Activated CD4-positive, alpha-beta T cell treated with anti-CD3 and anti-CD28 coated beads, Interleukin-2, amount 50 U/mL, for 1 hour (primary cell): ENCODE results near the gene UBE3A.

ENCODE experiments used
- DNase-seq: peaks from one replicate; pipeline ENCODE4 v3.0.0-alpha.2; 2020

Gene UBE3A

DNA sequence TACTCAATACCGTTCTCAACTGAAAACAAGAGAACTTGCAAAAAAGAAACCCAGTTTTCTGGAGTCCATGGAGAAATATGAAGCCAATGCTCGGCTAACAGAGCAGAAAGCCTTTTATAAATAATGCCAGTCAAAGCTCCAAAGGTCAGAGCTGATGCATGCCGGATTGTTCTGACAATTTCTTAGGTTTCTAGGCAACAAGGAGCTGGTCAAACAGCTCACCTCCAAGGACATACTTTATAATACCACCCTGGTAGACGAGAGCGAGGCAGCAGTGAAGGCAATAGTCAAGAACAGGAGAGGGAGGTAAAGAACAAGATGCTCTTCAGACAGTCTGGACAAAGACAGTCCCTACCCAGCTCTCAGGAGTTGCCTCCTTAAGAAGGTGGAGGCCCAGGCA lies 111.1 kb downstream of the UBE3A start:
- no peak for DNase-seq

DNA sequence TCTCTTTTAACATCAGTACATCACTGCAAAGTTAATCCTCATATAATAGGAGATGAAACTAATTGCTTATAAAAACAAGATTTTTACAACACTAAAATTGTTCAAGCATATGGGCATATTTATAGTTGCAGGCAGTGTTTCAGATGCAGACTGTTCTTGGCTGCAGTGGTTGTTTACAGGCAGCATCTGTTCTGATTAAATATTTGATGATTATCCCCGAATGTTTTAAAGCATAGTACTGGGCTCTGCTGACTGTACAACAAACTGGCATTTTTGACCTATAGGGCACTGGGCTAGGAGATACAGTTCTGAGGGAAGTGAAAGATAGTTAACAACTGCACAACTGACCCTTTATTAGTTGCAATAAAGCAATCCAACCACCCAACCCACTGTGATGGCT lies 113.6 kb downstream of the UBE3A start:
- DNase-seq, result no peak

DNA sequence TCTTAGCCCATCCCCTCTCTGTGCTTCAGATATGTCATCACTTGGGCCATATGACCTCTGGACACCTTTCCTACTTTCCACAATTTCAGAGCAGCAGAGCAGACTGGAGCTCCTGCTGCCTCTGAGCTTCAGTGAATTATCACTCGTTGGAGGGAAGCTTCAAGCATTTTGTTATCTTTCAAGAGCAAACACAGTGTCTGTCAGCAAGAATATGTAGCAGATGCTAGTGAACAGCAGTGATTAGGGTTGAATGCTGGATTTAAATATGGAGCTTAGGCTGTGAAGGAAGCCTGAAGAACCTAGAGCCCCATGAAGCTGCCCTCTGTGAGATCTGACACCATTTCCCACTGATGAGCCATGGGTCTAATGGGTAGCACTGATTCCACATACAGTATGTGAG lies 115.4 kb downstream of the UBE3A start:
- no peak for DNase-seq

GRCh38 chr15:25287823-25288222 lies 151.0 kb downstream of the UBE3A start:
- DNase-seq, result no peak
